ENCODE data around the gene SIM2. TPM values are rescaled to one million over a fixed set of nuclear protein-coding genes. Genes with fewer than 3 reads are reported as not detected.

SIM2 gene
- total RNA-seq, 4 donors from 2014 or later, result 20.3 to 49.4 (median 29.9) TPM

DNA sequence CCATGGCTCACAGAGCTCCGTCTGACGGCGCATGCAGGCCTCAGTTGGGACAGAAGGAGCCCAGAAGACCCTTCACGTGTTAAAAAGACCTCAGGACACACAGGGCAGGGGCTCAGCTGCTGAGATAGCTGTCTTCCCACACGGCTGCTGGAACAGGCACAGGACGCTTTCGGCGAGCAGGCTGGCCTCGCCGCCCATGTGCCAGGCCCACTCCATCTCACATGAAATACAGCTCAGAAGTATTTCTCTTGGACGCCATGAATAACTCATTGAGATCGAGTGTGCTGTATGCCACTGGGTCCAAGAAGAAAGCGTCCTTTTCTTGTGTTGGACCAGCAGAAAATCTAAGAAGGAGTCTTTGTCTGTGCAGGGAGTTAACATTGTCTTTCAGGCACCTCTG, 69.6 kb downstream of the SIM2 start:
- Histone ChIP-seq H3K4me1 (peaks cover 5 to 60% (median 19%) of the 10 kb centered on the region in 3 donors), H3K27ac (peak overlapping the region; percentile 0 to 49 (median 37)), H3K9me3 (no peaks in the 10 kb centered on the region), H3K36me3 (no peaks in the 10 kb centered on the region), H3K27me3 (no peaks in the 10 kb centered on the region), H3K4me3 (no peak overlapping the region)
- TF ChIP-seq, protein P1, sequence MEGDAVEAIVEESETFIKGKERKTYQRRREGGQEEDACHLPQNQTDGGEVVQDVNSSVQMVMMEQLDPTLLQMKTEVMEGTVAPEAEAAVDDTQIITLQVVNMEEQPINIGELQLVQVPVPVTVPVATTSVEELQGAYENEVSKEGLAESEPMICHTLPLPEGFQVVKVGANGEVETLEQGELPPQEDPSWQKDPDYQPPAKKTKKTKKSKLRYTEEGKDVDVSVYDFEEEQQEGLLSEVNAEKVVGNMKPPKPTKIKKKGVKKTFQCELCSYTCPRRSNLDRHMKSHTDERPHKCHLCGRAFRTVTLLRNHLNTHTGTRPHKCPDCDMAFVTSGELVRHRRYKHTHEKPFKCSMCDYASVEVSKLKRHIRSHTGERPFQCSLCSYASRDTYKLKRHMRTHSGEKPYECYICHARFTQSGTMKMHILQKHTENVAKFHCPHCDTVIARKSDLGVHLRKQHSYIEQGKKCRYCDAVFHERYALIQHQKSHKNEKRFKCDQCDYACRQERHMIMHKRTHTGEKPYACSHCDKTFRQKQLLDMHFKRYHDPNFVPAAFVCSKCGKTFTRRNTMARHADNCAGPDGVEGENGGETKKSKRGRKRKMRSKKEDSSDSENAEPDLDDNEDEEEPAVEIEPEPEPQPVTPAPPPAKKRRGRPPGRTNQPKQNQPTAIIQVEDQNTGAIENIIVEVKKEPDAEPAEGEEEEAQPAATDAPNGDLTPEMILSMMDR (IDR thresholded peaks at IDR 0.05), result no peak
- no peak for TF ChIP-seq POLR2A (IDR thresholded peaks at IDR 0.05)
- intact Hi-C loops (cut with DNase I), result no loop called here
- DNase-seq, result no peak
- 88 to 89% methylated on average over 13 of the region's 13 CpGs for WGBS, 2 donors

DNA sequence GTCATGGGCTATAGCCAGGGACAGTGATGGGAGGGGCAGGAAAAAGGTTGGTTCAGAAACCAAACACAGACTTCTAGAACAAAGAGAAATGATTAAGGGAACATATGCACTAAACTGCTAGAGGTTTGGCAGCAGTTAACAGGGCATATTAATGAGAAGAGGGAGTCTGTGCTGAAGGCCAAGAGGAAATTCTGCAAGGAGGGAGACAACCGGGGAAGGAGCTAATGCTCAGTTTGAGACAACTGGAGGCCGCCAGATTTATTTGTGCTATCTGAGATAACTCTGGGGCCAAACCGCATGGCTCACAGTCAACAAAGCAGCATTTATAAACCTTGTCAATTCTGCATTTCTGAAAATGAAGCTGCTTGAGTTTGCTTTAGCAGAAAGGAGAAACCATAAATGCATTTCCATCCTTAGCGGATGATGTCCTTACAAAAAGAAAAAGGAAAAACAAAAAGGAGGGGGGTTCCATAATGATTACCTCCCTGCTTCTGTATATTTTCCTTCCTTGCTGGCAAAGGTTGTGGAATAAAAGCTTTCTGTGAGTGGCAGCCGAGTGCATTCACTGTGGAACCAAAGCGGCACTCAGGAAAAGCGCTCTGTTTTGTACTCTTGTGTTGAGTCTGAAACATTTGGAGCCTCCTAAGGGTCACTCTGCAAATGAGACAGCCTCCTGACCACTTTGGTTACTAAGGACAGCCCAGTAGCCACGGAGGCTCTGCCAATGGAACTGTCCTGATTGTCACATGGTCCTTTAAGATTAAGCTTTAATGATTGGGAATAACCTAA, 70.3 kb downstream of the SIM2 start:
- WGBS, 2 donors, result 48 to 58% methylated on average over 6 to 8 of the region's 8 CpGs
- H3K27ac ChIP-seq, result peak overlapping the region; percentile 0 to 49 (median 37)
- intact Hi-C loops (cut with DNase I), result no loop called here

DNA sequence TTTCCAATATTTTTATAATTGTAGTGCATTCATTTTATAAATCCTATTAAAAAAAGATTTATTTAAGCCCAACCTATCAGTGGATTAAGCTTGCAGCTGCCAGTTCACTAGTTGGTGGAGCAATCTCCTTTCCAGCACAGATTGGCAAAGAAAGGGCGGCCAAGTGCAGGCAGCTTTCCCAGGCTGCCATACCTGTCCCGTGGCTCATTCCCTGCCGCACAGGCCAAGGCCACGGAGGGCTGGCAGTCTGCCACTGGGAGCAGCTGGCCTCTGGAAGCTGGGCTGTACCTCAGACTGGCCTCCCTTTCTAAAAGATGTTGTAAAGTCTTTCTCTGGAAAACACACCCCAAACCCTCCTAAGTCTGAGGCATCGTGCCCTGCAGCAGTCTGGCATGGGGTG, 74.2 kb downstream of the SIM2 start:
- WGBS, 2 donors, result 0 to 11% methylated on average over 2 to 5 of the region's 5 CpGs
- H3K27ac ChIP-seq, result peak overlapping the region in 1 of 4 donors; percentile 30

More for the DNA sequence above, 70.3 kb downstream of the SIM2 start:
- Histone ChIP-seq H3K27me3 (no peaks in the 10 kb centered on the region), H3K4me3 (no peak overlapping the region), H3K36me3 (no peaks in the 10 kb centered on the region), H3K9me3 (no peaks in the 10 kb centered on the region), H3K4me1 (peaks cover 5 to 61% (median 20%) of the 10 kb centered on the region in 3 donors)
- TF ChIP-seq, protein P1 (IDR thresholded peaks at IDR 0.05), result no peak
- TF ChIP-seq POLR2A (IDR thresholded peaks at IDR 0.05), result no peak
- no peak for DNase-seq

DNA sequence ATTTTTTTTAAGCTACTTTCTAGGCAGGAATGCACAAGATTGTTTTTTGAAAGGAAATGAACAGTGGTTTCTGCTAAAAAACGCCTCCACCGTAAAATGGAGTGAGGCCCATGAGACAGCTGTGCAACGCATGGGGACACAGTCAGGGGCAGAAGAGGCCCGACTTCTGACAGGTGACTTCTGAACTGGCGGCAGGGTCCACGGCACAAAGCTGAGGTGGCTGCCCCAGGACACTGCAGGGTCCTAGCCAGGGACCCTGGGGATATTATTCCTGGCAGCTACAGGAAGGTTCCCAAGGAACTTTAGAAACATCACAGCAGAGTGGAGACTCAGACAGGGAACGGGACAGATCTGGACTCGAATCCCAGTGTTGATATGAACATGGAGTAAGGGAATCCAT, 75.1 kb downstream of the SIM2 start:
- no peak overlapping the region for H3K27ac ChIP-seq
- 64 to 70% methylated on average over 8 of the region's 8 CpGs for WGBS, 2 donors
- H3K27me3 ChIP-seq, result no peaks in the 10 kb centered on the region
- peaks cover 5 to 24% (median 11%) of the 10 kb centered on the region in 3 donors for H3K4me1 ChIP-seq
- no peaks in the 10 kb centered on the region for H3K36me3 ChIP-seq
- intact Hi-C loops (cut with DNase I), result no loop called here
- no peak for TF ChIP-seq POLR2A (IDR thresholded peaks at IDR 0.05)
- TF ChIP-seq, protein P1 (IDR thresholded peaks at IDR 0.05), result no peak
- no peaks in the 10 kb centered on the region for H3K9me3 ChIP-seq
- DNase-seq, result no peak
- no peak overlapping the region for H3K4me3 ChIP-seq

More for the DNA sequence above, 74.2 kb downstream of the SIM2 start:
- Histone ChIP-seq H3K27me3 (no peaks in the 10 kb centered on the region), H3K36me3 (no peaks in the 10 kb centered on the region), H3K4me3 (no peak overlapping the region), H3K9me3 (no peaks in the 10 kb centered on the region), H3K4me1 (peaks cover 5 to 33% (median 15%) of the 10 kb centered on the region in 3 donors)
- TF ChIP-seq, protein P1 (IDR thresholded peaks at IDR 0.05), result no peak
- no peak for TF ChIP-seq POLR2A (IDR thresholded peaks at IDR 0.05)
- no peak for DNase-seq
- intact Hi-C loops (cut with DNase I), result no loop called here

DNA sequence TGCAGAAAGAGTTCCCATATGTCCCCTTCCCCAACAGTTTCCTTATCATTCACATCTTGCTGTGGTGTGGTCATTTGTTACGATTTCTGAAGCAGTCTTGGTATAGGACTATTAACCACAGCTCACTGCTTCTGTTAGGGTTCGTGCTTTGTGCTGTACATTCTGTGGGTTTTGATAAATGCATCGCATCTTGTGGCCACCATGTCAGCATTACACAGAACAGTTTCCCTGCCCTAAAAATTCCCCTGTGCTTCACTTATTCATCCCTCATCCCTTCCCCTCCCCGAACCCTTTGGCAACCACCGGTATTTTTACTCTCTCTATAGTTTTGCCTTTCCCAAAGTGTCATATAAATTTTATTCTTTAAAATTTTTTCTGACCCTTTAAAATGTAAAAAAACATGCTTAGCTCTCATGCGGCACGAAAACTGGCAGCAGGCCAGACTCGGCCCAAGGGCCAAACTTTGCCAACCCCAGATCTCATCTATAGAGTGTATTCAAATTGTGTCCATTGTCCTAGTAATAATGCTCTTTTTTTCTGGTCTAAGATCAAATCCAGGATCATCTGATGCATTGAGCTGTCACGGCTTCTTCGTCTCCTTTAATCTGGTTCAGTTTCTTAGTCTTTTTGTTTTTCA, 78.2 kb downstream of the SIM2 start:
- no peak overlapping the region for H3K27ac ChIP-seq
- H3K36me3 ChIP-seq, result no peaks in the 10 kb centered on the region
- H3K27me3 ChIP-seq, result no peaks in the 10 kb centered on the region
- TF ChIP-seq, protein P1 (IDR thresholded peaks at IDR 0.05), result no peak
- TF ChIP-seq POLR2A (IDR thresholded peaks at IDR 0.05), result no peak
- no peak overlapping the region for H3K4me3 ChIP-seq
- peaks cover 0 to 15% (median 4%) of the 10 kb centered on the region in 3 donors for H3K4me1 ChIP-seq
- DNase-seq, result no peak
- intact Hi-C loops (cut with DNase I), result no loop called here
- 54 to 57% methylated on average over 10 of the region's 10 CpGs for WGBS, 2 donors
- no peaks in the 10 kb centered on the region for H3K9me3 ChIP-seq
